ENCODE results near the gene MYH7B.

- TF ChIP-seq ZNF114 (CRISPR knock-in tag; IDR thresholded peaks at IDR 0.05) = no peak
- TF ChIP-seq CTCF (conservative IDR thresholded peaks at IDR 0.05; ENCODE audit: low read depth in 2 of 2) = no peak
- TF ChIP-seq CREB1 (CRISPR knock-in tag; IDR thresholded peaks at IDR 0.05; ENCODE audit: low read depth) = no peak
- no peak for TF ChIP-seq EZH2phosphoT487 (IDR thresholded peaks at IDR 0.05; ENCODE audit: unreplicated experiment)
- no peak for TF ChIP-seq EZH2 (IDR thresholded peaks at IDR 0.05; ENCODE audit: low read depth, unreplicated experiment)
- TF ChIP-seq POLR2AphosphoS5 (IDR thresholded peaks at IDR 0.05; ENCODE audit: low read depth) = no peak
- no peak for TF ChIP-seq REST (IDR thresholded peaks at IDR 0.05; ENCODE audit: unreplicated experiment)
- no peak for TF ChIP-seq JUNB (IDR thresholded peaks at IDR 0.05; ENCODE audit: unreplicated experiment)
- TF ChIP-seq STAT1 (IDR thresholded peaks at IDR 0.05; ENCODE audit: unreplicated experiment) = no peak
- no peak for TF ChIP-seq ETS1 (IDR thresholded peaks at IDR 0.05)
- no peak for TF ChIP-seq ZNF331 (CRISPR knock-in tag; IDR thresholded peaks at IDR 0.05; ENCODE audit: low read depth)
- TF ChIP-seq NANOG (IDR thresholded peaks at IDR 0.05; ENCODE audit: borderline replicate concordance) = no peak
- TF ChIP-seq ZNF462 (CRISPR knock-in tag; IDR thresholded peaks at IDR 0.05) = no peak
Measured at GRCh38 chr20:34907616-34908469, 47.8 kb upstream of the MYH7B start.

Measured in GM23338 (cell line).